Osteocyte (in vitro differentiated cells): ENCODE results near the gene SESTD1. TPM values are rescaled to one million over a fixed set of nuclear protein-coding genes. Genes with fewer than 3 reads are reported as not detected.

ENCODE experiments used
- DNase-seq: peaks from one replicate; pipeline ENCODE4 v3.0.0; 2021; ENCODE audit warnings: mixed read lengths; ENCODE audit not compliant: unreplicated experiment; ENCODE audit errors: extremely low spot score
- H3K27ac Mint-ChIP-seq: one replicate; pipeline ENCODE4 v1.8.0; 2021; ENCODE audit warnings: mild to moderate bottlenecking, mixed read lengths; ENCODE audit not compliant: unreplicated experiment
- H3K27me3 Mint-ChIP-seq: one replicate; pipeline ENCODE4 v1.8.0; 2021; ENCODE audit warnings: mixed read lengths; ENCODE audit not compliant: unreplicated experiment
- H3K36me3 Mint-ChIP-seq: one replicate; pipeline ENCODE4 v1.8.0; 2021; ENCODE audit warnings: mixed read lengths; ENCODE audit not compliant: unreplicated experiment
- H3K4me1 Mint-ChIP-seq: one replicate; pipeline ENCODE4 v1.8.0; 2021; ENCODE audit warnings: mixed read lengths; ENCODE audit not compliant: unreplicated experiment
- H3K4me3 Mint-ChIP-seq: one replicate; pipeline ENCODE4 v1.8.0; 2021; ENCODE audit warnings: mild to moderate bottlenecking, moderate library complexity, mixed read lengths; ENCODE audit not compliant: unreplicated experiment
- H3K9me3 Mint-ChIP-seq: one replicate; pipeline ENCODE4 v1.8.0; 2021; ENCODE audit warnings: mixed read lengths; ENCODE audit not compliant: unreplicated experiment
- total RNA-seq: library from RNA; stranded (reverse); gene quantifications from 2 replicates; pipeline ENCODE4 v1.2.1, GENCODE V29; 2021
- TF ChIP-seq, protein P1 (sequence below): fragments of 200-600 bp; sonication (generic); IDR thresholded peaks from 2 replicates; pipeline ENCODE4 v1.5.0; 2021; ENCODE audit warnings: antibody characterized with exemption, mild to moderate bottlenecking, moderate library complexity

SESTD1 gene
- total RNA-seq, 1 donor from 2014 or later, result 99.1 TPM

DNA sequence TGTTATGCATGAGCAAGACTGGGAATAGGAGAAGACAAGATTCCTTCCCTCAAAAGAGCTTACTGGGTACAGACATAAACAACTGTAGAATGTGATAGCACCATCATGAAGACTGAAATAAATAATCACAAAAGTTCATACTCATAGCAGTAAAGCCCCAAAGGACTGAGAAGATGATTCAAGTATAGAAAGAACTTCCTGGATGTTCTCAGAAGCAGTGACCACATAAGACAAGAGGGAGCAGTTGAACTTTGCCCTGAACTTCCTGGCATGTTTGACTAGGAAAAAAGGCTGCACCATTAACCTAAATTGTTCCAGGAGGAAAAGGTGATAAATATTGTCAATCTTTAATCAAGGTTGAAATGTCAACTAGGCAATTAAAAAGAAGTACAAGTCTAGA, 156.9 kb downstream of the SESTD1 start:
- peaks cover 43% of the 10 kb centered on the region for H3K36me3 Mint-ChIP-seq
- H3K27ac Mint-ChIP-seq, result no peak overlapping the region
- no peak for DNase-seq
- no peak overlapping the region for H3K4me3 Mint-ChIP-seq
- H3K4me1 Mint-ChIP-seq, result peaks cover 33% of the 10 kb centered on the region
- no peaks in the 10 kb centered on the region for H3K27me3 Mint-ChIP-seq
- TF ChIP-seq, protein P1, sequence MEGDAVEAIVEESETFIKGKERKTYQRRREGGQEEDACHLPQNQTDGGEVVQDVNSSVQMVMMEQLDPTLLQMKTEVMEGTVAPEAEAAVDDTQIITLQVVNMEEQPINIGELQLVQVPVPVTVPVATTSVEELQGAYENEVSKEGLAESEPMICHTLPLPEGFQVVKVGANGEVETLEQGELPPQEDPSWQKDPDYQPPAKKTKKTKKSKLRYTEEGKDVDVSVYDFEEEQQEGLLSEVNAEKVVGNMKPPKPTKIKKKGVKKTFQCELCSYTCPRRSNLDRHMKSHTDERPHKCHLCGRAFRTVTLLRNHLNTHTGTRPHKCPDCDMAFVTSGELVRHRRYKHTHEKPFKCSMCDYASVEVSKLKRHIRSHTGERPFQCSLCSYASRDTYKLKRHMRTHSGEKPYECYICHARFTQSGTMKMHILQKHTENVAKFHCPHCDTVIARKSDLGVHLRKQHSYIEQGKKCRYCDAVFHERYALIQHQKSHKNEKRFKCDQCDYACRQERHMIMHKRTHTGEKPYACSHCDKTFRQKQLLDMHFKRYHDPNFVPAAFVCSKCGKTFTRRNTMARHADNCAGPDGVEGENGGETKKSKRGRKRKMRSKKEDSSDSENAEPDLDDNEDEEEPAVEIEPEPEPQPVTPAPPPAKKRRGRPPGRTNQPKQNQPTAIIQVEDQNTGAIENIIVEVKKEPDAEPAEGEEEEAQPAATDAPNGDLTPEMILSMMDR, result no peak
- no peaks in the 10 kb centered on the region for H3K9me3 Mint-ChIP-seq

DNA sequence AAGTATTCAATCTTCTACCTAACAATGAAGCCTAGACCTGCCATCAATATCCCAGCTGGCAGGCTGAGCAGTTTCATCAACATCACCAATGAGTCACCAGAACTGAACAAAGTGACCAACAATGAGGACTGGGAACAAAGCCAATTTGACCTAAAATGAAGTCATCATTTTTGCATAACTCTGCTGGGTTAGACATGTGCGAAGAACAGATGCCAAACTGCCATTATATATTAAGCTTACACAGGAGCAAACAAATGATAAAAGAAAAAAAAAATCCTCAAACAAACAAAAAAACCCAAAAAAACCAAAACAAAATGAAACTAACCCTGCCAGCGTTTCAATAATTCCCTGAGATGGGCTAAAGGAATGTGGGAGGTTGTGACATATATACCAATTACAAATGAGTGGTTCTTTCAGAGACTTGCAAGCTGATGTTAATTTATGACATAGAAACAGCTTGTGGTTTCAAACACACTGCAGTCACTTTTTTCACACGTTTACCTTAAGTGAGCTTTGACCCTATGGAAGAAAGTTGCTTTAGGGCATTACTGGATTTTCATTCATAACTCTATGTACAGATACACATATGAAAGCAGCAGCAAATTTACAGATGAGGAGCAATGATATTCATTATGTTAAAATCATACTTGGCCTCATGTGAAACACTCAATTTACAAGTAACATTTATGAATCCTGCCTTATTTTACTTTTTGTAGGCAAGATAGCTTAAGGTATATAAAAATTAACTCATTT, 157.8 kb downstream of the SESTD1 start:
- H3K27ac Mint-ChIP-seq, result peak overlapping the region; percentile 44
- peaks cover 33% of the 10 kb centered on the region for H3K4me1 Mint-ChIP-seq
- no peak for DNase-seq

DNA sequence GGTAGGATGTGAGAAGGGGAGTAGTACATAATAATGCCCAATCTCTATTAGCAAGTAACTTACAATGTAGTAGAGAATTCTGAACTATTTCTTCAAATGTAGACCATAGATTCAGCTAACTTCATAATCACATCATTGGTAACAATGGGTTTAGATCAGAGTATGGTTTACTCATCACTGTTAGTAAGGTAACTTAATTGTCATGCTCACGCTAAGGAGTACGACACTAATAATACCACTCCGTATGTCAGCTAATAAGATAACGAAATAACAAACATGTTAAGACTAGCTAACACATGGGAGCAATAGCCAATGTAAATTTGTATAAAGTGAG, 158.3 kb downstream of the SESTD1 start:
- DNase-seq, result no peak
- Mint-ChIP-seq H3K36me3 (peaks cover 40% of the 10 kb centered on the region), H3K27me3 (no peaks in the 10 kb centered on the region), H3K9me3 (no peaks in the 10 kb centered on the region), H3K4me3 (no peak overlapping the region), H3K27ac (no peak overlapping the region), H3K4me1 (peaks cover 33% of the 10 kb centered on the region)
- TF ChIP-seq, protein P1, result no peak

More for the DNA sequence above, 157.8 kb downstream of the SESTD1 start:
- Mint-ChIP-seq H3K36me3 (peaks cover 41% of the 10 kb centered on the region), H3K9me3 (no peaks in the 10 kb centered on the region), H3K27me3 (no peaks in the 10 kb centered on the region), H3K4me3 (no peak overlapping the region)
- TF ChIP-seq, protein P1, result no peak

DNA sequence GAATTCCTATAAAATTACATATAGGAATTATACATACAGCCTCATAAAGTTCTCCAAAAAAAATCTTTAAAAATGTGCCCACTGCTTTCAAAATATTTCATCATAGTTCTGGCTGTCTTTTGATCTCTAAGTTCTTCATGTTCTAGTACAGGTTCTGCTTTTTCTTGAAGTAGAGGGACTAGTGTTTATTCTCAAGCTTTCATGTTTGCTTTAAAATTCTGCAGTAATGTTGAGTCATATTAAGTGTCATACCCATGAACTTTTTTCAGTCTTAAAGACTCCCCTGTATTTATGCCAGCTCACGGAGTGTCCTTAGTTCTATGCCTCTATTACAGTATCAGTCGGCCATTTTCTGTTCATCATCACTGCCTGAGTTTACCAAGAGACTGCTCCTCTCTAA, 159.9 kb downstream of the SESTD1 start:
- H3K27ac Mint-ChIP-seq, result peak overlapping the region; percentile 46
- TF ChIP-seq, protein P1, result no peak
- peaks cover 33% of the 10 kb centered on the region for H3K4me1 Mint-ChIP-seq
- DNase-seq, result no peak
- H3K27me3 Mint-ChIP-seq, result no peaks in the 10 kb centered on the region
- H3K36me3 Mint-ChIP-seq, result peaks cover 34% of the 10 kb centered on the region
- H3K9me3 Mint-ChIP-seq, result no peaks in the 10 kb centered on the region
- H3K4me3 Mint-ChIP-seq, result no peak overlapping the region

DNA sequence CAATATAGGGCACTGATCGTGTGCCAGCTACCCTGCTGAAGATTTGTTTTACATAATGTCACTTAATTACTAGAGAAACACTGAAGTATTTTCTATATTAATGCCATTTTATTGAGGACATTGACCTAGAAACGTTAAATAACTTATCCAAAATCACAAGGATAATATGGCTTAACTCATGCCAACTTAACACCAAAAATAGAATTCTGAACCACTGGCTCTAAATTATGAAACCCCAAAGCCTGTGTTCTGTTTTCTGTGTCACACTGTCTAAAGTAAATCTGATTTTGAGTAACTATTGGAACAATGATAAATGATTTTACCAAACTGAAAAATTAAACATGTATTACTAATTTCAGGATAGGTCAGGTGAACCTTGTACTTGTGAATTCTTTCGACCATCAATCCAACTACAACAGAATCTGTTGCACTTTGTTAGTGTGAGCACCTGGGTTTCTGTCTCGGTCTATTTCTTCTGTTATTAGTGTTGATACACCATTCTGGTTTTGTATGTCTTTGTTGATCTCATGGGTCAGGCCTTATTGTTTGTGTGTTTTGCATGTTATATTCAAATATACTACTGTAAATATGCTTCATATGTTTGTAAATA, 166.4 kb downstream of the SESTD1 start:
- Mint-ChIP-seq H3K36me3 (peaks cover 11% of the 10 kb centered on the region), H3K9me3 (peaks cover 10% of the 10 kb centered on the region), H3K27me3 (peaks cover 5% of the 10 kb centered on the region), H3K4me3 (no peak overlapping the region), H3K4me1 (no peaks in the 10 kb centered on the region), H3K27ac (no peak overlapping the region)
- no peak for DNase-seq
- TF ChIP-seq, protein P1, result no peak
